ENCODE measurements around the gene TMCO4. TPM values are rescaled to one million over a fixed set of nuclear protein-coding genes. Genes with fewer than 3 reads are reported as not detected.
"Not testable (repeated sequence)": the region's sequence is repeated elsewhere in the genome, so short reads cannot be mapped to it uniquely, and the experiment has no call there.

The TMCO4 gene
- total RNA-seq, 1 donor from 2014 or later = 32.6 TPM

DNA sequence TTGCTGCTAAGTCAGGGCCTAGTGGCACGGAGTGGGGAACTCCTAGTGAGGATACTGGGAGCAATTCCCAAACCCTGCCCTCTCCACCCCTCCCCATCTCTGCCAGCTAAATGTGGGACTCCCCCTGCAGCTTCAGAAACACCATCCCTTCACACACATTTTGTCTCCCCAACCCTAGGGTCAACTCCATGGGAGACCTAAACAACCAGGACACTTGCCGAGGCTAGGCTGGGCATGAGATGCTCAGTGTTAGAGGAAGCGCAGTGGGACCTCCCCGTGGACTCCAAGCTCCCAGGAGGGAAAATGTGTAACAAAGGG lies 13.9 kb upstream of the TMCO4 start:
- no peak for DNase-seq (ENCODE audit: low read depth)

GRCh38 chr1:19812875-19813642 lies 13.3 kb upstream of the TMCO4 start:
- no peak for DNase-seq (ENCODE audit: low read depth)

DNA sequence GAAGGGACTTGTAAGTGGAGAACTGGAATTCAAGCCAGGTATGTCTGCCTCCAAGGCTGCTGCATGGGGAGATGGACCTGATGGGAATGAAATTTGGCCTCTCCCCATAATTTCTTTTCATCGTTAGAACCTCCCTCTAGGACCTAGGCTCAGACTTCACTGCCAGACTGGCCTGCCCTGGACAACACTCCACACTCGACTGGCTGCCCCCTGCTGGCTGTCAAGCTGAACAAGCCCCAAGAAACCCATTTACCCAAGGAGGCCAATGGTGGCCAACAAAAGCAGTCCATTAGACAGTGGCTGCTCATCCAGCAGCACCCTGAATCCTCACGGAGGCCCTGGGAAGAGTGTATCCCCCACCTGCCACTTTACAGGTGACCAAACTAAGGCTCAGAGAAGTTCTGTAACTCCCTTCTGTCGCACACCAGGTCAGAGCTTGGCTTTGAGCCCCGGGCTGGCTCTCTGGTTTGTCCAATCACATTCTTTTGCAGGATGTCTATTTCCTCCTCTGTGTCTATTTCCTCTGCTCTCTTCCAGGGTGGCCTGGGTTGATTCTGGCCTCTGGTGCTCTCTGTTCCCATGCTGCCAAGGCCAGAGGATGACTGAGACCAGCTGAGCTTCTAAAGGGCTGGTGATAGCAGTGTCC lies 11.6 kb upstream of the TMCO4 start:
- peak; percentile 27 for DNase-seq (ENCODE audit: low read depth)

DNA sequence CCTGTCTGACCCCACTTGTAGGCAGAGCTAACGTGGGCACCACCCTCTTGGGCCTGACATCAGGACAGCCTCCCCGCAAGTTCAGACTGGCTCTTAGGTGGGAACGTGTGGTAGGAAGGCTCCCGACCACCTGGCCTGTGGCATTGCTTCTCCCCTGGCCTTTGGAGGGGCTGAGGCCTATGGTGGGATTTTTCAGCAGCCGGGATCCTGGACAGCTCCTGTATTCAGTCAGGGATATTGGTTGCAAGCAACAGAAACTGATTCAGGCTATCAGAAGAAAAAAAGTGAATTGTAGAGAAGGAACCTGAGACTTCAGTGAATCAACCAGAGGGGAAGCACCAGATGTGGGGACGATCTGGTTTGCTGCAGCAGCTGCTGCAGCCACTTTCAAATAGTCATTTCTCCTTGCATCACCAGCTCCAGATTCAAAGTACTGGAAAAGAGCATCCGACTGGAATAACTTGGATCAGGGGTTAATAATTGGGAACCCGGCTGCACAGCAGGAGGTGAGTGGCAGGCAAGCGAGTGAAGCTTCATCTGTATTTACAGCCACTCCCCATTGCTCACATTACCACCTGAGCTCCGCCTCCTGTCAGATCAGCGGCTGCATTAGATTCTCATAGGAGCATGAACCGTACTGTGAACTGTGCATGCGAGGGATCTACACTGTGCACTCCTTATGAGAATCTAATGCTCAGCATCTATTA lies 9.5 kb upstream of the TMCO4 start:
- peak; percentile 47 for DNase-seq (ENCODE audit: low read depth)

- no peak for DNase-seq (ENCODE audit: low read depth)
These were observed 8.6 kb upstream of the TMCO4 start for GRCh38 chr1:19808351-19808750.

- DNase-seq (ENCODE audit: low read depth) = peak; percentile 99
These were observed 5.1 kb upstream of the TMCO4 start for GRCh38 chr1:19804831-19805251.

DNA sequence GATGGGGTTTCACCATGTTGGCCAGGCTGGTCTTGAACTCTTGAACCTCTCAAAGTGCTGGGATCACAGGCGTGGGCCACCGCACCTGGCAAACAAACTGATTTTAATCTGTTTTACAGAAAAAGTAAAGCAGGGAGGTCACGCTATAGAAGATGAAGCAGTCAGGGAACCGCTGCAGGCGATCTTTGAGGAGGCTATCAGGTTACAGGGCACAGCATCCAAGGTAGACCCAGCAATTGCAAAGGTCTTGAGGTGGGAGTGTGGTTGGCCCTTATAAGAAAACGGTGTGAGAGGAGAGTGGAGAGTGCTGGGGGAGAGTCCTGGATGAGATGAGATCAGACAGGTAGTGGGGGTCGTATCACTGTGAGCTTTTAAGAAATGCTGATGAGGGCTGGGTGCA lies 2.6 kb upstream of the TMCO4 start:
- no peak for DNase-seq (ENCODE audit: low read depth)

DNA sequence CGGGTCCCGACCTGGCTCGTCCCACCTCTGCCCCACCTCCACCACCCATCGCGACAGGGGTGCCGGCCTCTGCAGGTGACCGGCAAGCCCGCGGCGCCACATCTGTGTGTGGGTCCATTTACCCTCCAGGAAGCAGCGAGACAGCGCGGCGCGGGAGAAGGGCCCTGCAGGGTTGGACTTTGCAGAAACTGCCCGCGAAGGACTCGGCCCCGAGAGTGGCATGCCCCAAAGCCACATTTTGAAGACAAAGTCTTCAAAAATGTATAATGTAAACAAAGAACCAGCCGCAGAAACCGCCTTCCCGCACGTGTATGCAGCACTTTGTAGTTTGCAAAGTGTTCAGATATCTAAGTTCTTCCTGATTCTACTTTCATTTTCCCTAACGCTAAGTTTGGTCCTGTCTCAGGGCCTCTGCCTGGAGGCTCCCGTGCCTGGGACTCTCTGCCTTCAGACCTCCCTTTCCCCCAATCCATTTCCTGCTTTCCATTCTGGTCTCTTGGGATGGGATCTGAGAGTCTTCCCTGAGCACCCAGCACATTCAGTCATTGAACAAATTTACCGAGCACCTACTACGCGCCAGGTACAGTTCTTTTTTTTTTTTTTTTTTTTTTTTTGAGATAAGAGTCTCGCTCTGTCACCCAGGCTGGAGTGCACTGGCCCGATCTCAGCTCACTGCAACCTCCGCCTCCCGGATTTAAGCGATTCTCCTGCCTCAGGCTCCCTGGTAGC lies 524 bp upstream of the TMCO4 start:
- DNase-seq (ENCODE audit: low read depth) = peak; percentile 79

DNA sequence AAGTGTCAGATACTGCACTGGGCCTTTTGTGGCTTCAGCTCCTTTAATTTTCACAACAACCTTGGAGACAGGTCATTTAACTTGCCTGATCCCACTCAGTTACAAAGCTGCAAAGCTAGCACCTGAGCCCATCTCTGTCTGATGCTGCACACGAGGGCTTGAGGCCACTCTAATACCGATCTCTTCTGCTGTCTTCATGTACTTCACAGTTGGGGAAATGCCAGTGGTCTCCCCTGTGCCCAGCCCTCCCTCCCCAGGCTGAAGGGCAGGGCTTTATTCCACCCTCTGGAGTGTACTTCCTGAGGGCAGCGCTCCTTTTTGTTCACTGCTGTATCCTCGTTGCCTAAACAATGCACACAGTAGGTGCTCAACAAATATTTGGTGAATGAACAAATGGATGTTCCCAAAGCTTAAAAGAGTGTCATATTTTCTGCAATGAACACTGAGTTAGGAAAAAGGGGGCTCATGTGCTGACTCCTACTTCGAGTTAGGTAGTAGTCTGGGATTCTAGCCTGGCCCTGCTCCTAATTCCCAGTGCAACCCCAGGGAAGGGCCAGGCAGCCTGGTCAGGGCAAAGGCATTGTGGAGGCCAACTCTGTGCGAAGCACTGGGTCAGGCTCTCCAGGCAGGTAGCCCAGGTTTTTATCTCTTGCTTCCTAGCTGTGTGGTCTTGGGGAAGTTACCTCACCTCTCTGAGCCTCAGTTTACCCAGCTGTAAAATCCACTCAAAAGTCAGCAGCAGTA lies 1.1 kb downstream of the TMCO4 start:
- DNase-seq (ENCODE audit: low read depth) = no peak

DNA sequence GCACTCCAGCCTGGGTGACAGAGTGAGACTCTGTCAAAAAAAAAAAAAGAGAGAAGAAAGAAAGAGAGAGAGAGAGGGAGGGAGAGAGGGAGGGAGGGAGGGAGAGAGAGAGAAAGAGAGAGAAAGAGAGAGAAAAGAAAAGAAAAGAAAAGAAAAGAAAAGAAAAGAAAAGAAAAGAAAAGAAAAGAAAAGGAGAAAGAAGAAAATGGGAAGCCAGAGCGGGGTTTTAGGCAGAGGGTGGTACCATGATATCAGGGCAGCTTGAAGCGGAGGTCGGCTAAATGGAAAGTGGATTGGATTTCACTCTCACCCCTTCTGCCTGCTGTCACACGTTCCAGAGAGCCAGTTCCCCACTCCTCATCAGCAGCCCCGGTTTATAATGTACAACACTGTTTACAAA lies 1.9 kb downstream of the TMCO4 start:
- DNase-seq (ENCODE audit: low read depth) = no peak

DNA sequence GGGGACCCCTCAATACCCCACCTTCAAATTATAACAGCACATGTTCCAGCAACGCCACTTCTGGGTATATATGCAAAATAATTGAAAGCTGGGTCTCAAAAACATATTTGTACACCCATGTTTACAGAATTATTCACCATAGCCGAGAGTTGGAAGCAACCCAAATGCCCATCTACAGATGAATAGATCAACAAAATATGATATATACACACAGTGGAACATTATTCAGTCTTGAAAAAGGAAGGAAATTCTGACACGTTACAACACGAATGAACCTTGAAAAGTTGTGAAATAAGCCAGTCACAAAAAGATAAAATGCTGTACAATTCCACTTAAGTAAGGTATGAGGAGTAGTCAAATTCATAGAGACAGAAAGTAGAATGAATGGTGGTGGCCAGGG lies 5.1 kb downstream of the TMCO4 start:
- no peak for DNase-seq (ENCODE audit: low read depth)

GRCh38 chr1:19793360-19794046 lies 6.2 kb downstream of the TMCO4 start:
- no peak for DNase-seq (ENCODE audit: low read depth)

DNA sequence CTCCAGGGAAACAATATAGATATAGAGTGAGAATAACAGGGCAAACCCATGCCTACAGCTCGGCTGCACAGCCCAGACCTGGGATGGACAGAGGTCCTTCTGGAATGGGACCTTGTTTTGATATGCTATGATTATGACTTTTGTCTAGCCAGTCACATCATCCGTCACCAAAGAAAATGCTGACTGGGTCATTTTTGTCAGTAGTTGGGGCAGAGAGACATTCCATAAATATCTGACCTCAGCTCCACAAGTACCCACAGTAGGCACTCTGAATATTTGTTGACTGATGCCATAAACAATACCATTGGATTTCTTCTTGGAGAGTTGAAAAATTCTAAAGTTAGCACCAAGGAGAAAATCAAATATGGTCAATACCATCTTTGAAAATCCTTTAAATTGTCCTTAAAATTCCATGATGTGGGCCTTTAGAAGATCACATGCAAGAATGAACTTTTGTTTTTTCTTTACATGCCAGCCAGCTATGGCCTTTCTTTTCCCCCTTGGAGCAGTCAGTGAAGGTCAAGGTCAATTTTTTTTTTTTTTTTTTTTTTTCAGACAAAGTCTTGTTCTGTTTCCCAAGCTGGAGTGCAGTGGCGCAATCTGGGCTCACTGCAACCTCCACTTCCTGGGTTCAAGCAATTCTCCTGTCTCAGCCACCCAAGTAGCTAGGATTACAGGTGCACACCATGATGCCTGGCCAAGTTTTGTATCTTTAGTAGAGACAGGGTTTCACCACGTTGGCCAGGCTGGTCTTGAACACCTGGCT lies 7.3 kb downstream of the TMCO4 start:
- no peak for DNase-seq (ENCODE audit: low read depth)

DNA sequence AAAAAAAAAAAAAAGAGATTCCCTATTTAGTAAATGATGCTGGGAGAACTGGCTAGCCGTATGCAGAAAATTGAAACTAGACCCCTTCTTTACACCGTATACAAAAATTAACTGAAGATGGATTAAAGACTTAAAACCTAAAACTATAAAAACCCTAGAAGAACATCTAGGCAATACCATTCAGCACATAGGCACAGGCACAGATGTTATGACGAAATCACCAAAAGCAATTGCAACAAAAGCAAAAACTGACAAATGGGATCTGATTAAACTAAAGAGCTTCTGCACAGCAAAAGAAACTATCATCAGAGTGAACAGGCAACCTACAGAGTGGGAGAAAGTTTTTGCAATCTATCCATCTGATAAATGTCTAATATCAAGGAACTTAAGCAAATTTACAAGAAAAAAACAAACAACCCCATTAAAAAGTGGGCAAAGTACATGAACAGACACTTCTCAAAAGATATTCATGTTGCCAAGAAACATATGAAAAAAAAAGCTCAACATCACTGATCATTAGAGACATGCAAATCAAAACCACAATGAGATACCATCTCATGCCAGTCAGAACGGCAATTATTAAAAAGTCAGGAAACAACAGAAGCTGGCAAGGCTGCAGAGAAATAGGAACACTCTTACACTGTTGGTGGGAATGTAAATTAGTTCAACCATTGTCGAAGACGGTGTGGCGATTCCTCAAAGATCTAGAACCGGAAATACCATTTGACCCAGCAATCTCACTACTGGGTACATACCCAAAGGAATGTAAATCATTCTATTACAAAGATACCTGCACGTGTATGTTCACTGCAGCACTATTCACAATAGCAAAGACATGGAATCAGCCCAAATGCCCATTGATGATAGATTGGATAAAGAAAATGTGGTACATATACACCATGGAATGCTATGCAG lies 9.4 kb downstream of the TMCO4 start:
- DNase-seq (ENCODE audit: low read depth) = not testable (repeated sequence)

- no peak for DNase-seq (ENCODE audit: low read depth)
These were observed 12.7 kb downstream of the TMCO4 start for GRCh38 chr1:19786988-19787423.

DNA sequence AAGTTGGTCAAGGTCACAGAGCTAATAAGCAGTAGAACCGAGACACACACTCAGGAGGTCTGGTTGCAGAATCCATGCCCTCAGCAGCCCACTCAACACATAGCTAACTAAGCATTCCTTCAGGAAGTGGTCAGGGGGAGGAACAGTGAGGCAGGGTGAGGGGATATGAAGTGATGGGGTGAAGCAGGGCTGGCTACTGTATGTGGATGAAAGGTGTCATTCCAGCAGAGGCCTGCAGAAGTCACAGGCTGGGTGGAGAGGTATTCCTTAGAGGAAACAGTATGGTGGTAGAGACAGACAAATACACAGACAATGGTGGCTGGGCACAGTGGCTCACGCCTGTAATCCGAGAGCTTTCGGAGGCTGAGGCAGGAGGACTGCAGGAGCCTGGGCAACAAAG lies 14.1 kb downstream of the TMCO4 start:
- DNase-seq (ENCODE audit: low read depth) = no peak

- DNase-seq (ENCODE audit: low read depth) = no peak
These were observed 19.3 kb downstream of the TMCO4 start for GRCh38 chr1:19780267-19780877.

DNA sequence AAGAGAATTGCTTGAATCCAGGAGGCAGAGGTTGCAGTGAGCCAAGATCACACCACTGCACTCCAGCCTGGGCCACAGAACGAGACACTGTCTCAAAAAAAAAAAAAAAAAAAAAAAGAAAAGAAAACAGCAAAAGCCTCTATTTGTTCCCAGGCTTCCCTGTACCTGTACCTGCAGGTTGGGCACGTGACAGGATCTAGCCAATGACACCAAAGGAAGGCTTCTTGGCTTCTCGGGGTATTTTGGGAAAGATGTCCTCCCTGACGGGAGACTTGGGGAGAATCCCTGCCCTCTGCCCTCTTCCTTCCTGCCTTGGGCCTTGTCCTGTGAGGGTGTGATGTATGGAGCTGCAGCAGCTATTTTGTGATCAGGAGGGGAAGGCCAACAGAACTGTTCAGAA lies 22.8 kb downstream of the TMCO4 start:
- no peak for DNase-seq (ENCODE audit: low read depth)

DNA sequence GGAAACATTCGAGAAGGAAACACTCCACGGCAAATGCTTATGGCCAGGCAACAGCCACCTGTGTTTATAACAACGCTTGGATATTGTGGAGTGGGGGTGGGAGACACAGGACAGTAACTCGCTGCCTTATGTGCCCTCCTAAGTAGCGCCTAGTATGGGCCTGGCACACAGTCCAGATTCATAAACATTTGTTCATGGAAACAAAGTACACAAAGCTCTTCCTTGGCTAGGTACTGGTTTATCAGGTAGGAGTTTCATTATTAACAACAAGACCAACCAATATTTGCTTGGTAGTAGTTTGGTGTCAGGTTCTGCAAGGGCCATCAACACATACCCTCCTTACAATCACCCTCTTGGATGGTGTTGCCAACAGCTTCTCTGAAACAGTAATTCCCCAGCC lies 23.4 kb downstream of the TMCO4 start:
- no peak for DNase-seq (ENCODE audit: low read depth)

Data from renal cortical epithelial cell (primary cell).